OCI-LY7 (cell line): Measurements from ENCODE around the gene CXCR6. TPM values are rescaled to one million over a fixed set of nuclear protein-coding genes. Genes with fewer than 3 reads are reported as not detected.

ENCODE experiments used
- BruUV-seq: library from RNA; stranded (reverse); fragments of 400-500 nt; replicated peaks from 2 replicates; lab custom pipeline; 2021; lab: Mats Ljungman, UMichigan
- CTCF ChIA-PET: fragments of 300-600 bp; sonication (Branson Sonifier 250); formaldehyde crosslinking; loops from one replicate; lab custom pipeline; 2022; ENCODE audit warnings: antibody characterized with exemption; ENCODE audit not compliant: unreplicated experiment; lab: Charles Lee
- POLR2A ChIA-PET: fragments of 300-600 bp; sonication (Branson Sonifier 250); formaldehyde crosslinking; loops from one replicate; lab custom pipeline; 2022; ENCODE audit warnings: antibody characterized with exemption; lab: Charles Lee
- DNase-seq: peaks from one replicate; pipeline ENCODE4 v3.0.0-alpha.2; 2015; ENCODE audit warnings: low spot score
- H2AFZ ChIP-seq: fragments of 200-600 bp; sonication (generic), shearing (Covaris generic); 2 replicates; pipeline ENCODE4 v1.6.1; 2014; ENCODE audit warnings: mild to moderate bottlenecking, antibody characterized with exemption, low read length, moderate library complexity
- H3K27ac ChIP-seq: fragments of 200-600 bp; sonication (generic); 2 replicates; pipeline ENCODE4 v1.5.1; 2014; ENCODE audit warnings: mixed run types, low read depth, mild to moderate bottlenecking, moderate library complexity, low read length, inconsistent platforms; ENCODE audit not compliant: poor library complexity, severe bottlenecking
- H3K36me3 ChIP-seq: fragments of 200-600 bp; sonication (generic); 2 replicates; pipeline ENCODE4 v1.6.1; 2014; ENCODE audit warnings: mild to moderate bottlenecking, antibody characterized with exemption, low read length, moderate library complexity, mixed read lengths; ENCODE audit not compliant: insufficient read depth
- H3K4me1 ChIP-seq: fragments of 200-600 bp; sonication (generic); 2 replicates; pipeline ENCODE4 v1.5.1; 2014; ENCODE audit warnings: mild to moderate bottlenecking, low read length; ENCODE audit not compliant: insufficient read depth, poor library complexity, severe bottlenecking
- H3K4me2 ChIP-seq: fragments of 200-600 bp; sonication (generic); 2 replicates; pipeline ENCODE4 v1.6.1; 2014; ENCODE audit warnings: mild to moderate bottlenecking, low read length
- H3K4me3 ChIP-seq: fragments of 200-600 bp; sonication (generic); 2 replicates; pipeline ENCODE4 v1.5.1; 2014; ENCODE audit warnings: mild to moderate bottlenecking, low read depth, low read length; ENCODE audit not compliant: poor library complexity, severe bottlenecking
- H3K79me2 ChIP-seq: fragments of 200-600 bp; sonication (generic); 2 replicates; pipeline ENCODE4 v1.6.1; 2016; ENCODE audit warnings: low read depth, mild to moderate bottlenecking, low read length, moderate library complexity, mixed read lengths; ENCODE audit not compliant: insufficient read depth
- H3K9me2 ChIP-seq: fragments of 200-600 bp; sonication (generic); 2 replicates; pipeline ENCODE4 v1.6.1; 2016; ENCODE audit warnings: mild to moderate bottlenecking, low read length, mixed read lengths; ENCODE audit not compliant: insufficient read depth
- H3K9me3 ChIP-seq: fragments of 200-600 bp; sonication (generic); 2 replicates; pipeline ENCODE4 v1.6.1; 2014; ENCODE audit warnings: mild to moderate bottlenecking, mixed run types, low read length, mixed read lengths
- H4K20me1 ChIP-seq: fragments of 200-600 bp; sonication (generic); 2 replicates; pipeline ENCODE4 v1.6.1; 2014; ENCODE audit warnings: mild to moderate bottlenecking, antibody characterized with exemption, low read length, moderate library complexity, mixed read lengths; ENCODE audit not compliant: insufficient read depth
- EZH2phosphoT487 ChIP-seq: fragments of 200-600 bp; sonication (generic); IDR thresholded peaks from 2 replicates; pipeline ENCODE4 v1.6.1; 2018; ENCODE audit warnings: low read depth, borderline replicate concordance, mild to moderate bottlenecking, mixed run types, antibody characterized with exemption, low read length, moderate library complexity, mixed read lengths
- intact Hi-C: fragments of 100-400 bp; cut with micrococcal nuclease; formaldehyde crosslinking; loops from one replicate; pipeline ENCODE4 v1.10.0; 2022; ENCODE audit not compliant: unreplicated experiment
- total RNA-seq, 2 experiments: library from RNA; depleted of rRNA in 1 of 2; stranded (reverse); fragments of >200 nt in 1 of 2; shearing (Covaris generic) in 1 of 2; gene quantifications; 2 replicates each; pipeline ENCODE4 v1.2.3, GENCODE V29; 2014 to 2022
- TF ChIP-seq, protein P1 (sequence below): fragments of 200-600 bp; sonication (generic); conservative IDR thresholded peaks from 2 replicates; pipeline ENCODE4 v1.5.1; 2014; ENCODE audit warnings: mild to moderate bottlenecking, antibody characterized with exemption, low read length, moderate library complexity, mixed read lengths

CXCR6 gene
- total RNA-seq, 2 experiments from 2014 or later: not detected

DNA sequence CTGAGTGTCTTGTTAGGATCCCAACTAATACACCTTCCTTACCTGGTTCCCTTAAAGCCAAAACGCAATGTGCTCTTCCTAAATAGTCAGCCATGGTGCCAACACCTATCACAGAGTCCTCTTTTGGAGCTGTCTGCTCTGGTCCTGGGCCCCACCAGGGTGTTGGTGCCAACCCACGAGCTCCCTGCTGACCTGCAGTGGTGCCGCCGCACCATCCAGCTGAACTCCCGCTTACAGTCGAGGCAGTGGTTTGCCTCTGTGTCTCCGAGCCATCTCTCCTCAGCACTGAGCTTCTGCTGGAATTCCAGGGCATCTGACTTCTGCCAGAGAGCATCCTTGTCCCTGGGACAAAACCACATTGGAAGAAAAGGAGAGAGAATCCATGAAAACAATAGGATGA, 15.9 kb downstream of the CXCR6 start:
- Histone ChIP-seq H3K79me2 (no peaks in the 10 kb centered on the region), H3K4me2 (no peak overlapping the region), H3K4me1 (no peaks in the 10 kb centered on the region), H2AFZ (no peak overlapping the region), H3K9me2 (no peaks in the 10 kb centered on the region), H3K9me3 (no peaks in the 10 kb centered on the region), H4K20me1 (no peaks in the 10 kb centered on the region), H3K4me3 (no peak overlapping the region), H3K36me3 (peaks cover 98% of the 10 kb centered on the region), H3K27ac (no peak overlapping the region)
- ChIA-PET CTCF (no interaction called here), POLR2A (no interaction called here)
- BruUV-seq: no TSS peak
- TF ChIP-seq EZH2phosphoT487: no peak
- TF ChIP-seq, protein P1, sequence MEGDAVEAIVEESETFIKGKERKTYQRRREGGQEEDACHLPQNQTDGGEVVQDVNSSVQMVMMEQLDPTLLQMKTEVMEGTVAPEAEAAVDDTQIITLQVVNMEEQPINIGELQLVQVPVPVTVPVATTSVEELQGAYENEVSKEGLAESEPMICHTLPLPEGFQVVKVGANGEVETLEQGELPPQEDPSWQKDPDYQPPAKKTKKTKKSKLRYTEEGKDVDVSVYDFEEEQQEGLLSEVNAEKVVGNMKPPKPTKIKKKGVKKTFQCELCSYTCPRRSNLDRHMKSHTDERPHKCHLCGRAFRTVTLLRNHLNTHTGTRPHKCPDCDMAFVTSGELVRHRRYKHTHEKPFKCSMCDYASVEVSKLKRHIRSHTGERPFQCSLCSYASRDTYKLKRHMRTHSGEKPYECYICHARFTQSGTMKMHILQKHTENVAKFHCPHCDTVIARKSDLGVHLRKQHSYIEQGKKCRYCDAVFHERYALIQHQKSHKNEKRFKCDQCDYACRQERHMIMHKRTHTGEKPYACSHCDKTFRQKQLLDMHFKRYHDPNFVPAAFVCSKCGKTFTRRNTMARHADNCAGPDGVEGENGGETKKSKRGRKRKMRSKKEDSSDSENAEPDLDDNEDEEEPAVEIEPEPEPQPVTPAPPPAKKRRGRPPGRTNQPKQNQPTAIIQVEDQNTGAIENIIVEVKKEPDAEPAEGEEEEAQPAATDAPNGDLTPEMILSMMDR: no peak
- no peak for DNase-seq
- intact Hi-C loops: no loop called here

DNA sequence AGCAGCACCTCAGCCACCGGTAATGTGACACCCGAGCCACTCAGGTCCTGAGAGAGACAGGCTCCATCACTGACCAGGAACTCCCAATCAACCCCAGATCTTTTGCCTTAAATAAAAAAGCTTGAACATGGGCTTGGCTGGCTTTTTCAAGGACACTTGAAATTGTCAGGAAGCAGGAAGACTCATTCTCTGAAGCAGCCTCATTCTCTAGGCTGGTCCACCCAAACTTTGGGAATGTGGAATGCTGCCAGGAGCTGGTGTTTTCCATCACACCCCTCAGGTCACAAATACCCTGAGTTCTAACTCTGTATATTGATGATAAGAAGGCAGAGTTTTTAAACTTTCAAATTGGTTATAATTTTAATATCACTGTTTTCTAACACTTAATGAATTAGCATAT, 17.0 kb downstream of the CXCR6 start:
- POLR2A ChIA-PET: interaction anchor here (1.2 kb wide), 1 partner anchor 22 kb away, joined by 3 read pairs; no protein-coding TSS in a partner anchor
- intact Hi-C loops: no loop called here
- no peak overlapping the region for H3K27ac ChIP-seq
- H3K79me2 ChIP-seq: no peaks in the 10 kb centered on the region
- no TSS peak for BruUV-seq
- no peak for DNase-seq
- no peak overlapping the region for H2AFZ ChIP-seq
- H3K4me2 ChIP-seq: no peak overlapping the region
- no peaks in the 10 kb centered on the region for H3K4me1 ChIP-seq
- TF ChIP-seq EZH2phosphoT487: no peak
- TF ChIP-seq, protein P1: no peak
- no peaks in the 10 kb centered on the region for H4K20me1 ChIP-seq
- no peaks in the 10 kb centered on the region for H3K9me2 ChIP-seq
- H3K9me3 ChIP-seq: no peaks in the 10 kb centered on the region
- CTCF ChIA-PET: no interaction called here
- H3K4me3 ChIP-seq: no peak overlapping the region
- H3K36me3 ChIP-seq: peaks cover 94% of the 10 kb centered on the region

DNA sequence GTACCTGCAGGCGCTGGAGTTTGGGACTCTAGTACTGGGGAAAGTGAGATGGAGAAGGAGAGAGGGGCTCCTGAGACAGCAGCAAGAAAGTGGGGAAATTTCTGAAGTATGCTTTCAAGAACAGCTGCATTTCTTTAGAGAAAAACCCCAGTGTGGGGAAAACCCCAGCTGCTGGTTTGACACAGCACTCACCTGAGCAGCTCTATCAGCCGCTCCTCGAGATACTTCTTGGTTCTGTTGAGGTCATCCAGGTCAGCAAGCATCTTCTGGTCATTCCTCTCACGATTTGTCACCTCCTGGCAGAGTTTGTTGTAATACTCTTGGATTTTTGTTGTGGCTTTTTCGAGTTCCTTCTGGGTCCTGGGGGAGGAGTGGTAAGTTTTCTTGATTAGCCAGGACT, 18.8 kb downstream of the CXCR6 start:
- H3K4me2 ChIP-seq: no peak overlapping the region
- no peak overlapping the region for H3K4me3 ChIP-seq
- intact Hi-C loops: no loop called here
- H3K4me1 ChIP-seq: no peaks in the 10 kb centered on the region
- no peak for TF ChIP-seq EZH2phosphoT487
- TF ChIP-seq, protein P1: no peak
- H3K27ac ChIP-seq: no peak overlapping the region
- H3K36me3 ChIP-seq: peaks cover 91% of the 10 kb centered on the region
- DNase-seq: no peak
- H3K79me2 ChIP-seq: no peaks in the 10 kb centered on the region
- ChIA-PET CTCF (no interaction called here), POLR2A (interaction anchor here (1.1 kb wide), 1 partner anchor 34 kb away, joined by 3 read pairs; no protein-coding TSS in a partner anchor)
- no peaks in the 10 kb centered on the region for H3K9me3 ChIP-seq
- H3K9me2 ChIP-seq: no peaks in the 10 kb centered on the region
- no peak overlapping the region for H2AFZ ChIP-seq
- H4K20me1 ChIP-seq: no peaks in the 10 kb centered on the region
- no TSS peak for BruUV-seq
